Mucosa of rectum (tissue), 2 donors: Measurements from ENCODE around the gene FUT7.
A peak's percentile ranks its signal among the peaks of the same experiment; 100 is the strongest.

Source experiments
- H3K27ac ChIP-seq, 2 donors: one replicate each; pipeline ENCODE4 v1.7.0; 2013; ENCODE audit warnings: inconsistent platforms in 2 of 2, low read depth in 2 of 2, low read length in 2 of 2
- H3K27me3 ChIP-seq, 2 donors: one replicate each; pipeline ENCODE4 v1.7.0; 2013; ENCODE audit warnings: low read length in 2 of 2; ENCODE audit not compliant: control insufficient read depth in 2 of 2, insufficient read depth in 2 of 2
- H3K36me3 ChIP-seq, 2 donors: one replicate each; pipeline ENCODE4 v1.7.0; 2013; ENCODE audit warnings: low read length in 2 of 2; ENCODE audit not compliant: control insufficient read depth in 2 of 2, insufficient read depth in 2 of 2
- H3K4me1 ChIP-seq, 2 donors: one replicate each; pipeline ENCODE4 v1.7.0; 2013; ENCODE audit warnings: low read length in 2 of 2, mild to moderate bottlenecking in 1 of 2; ENCODE audit not compliant: control insufficient read depth in 2 of 2, insufficient read depth in 2 of 2
- H3K4me3 ChIP-seq, 2 donors: one replicate each; pipeline ENCODE4 v1.7.0; 2013; ENCODE audit warnings: low read length in 2 of 2
- H3K9ac ChIP-seq, 2 donors: one replicate each; pipeline ENCODE4 v1.7.0; 2013; ENCODE audit warnings: low read length in 2 of 2, low read depth in 1 of 2, mild to moderate bottlenecking in 1 of 2
- H3K9me3 ChIP-seq, 2 donors: one replicate each; pipeline ENCODE4 v1.7.0; 2013; ENCODE audit warnings: low read length in 2 of 2; ENCODE audit not compliant: control insufficient read depth in 2 of 2
- donor health status: healthy.
- donor health status: Normal muscosa, but diverticular disease.

Gene FUT7

GRCh38 chr9:137031904-137032640 is at the start of gene FUT7:
Gene FUT7, minus strand, starts transcription at chr9:137032088. Its CDS starts 97 bp downstream, at chr9:137031991.
- Histone ChIP-seq H3K27ac (peak within 1 kb of the TSS in 1 of 2 donors; percentile 38), H3K4me3 (no peak within 1 kb of the TSS), H3K27me3 (no peaks in the 10 kb centered on the region), H3K36me3 (no peaks in the 10 kb centered on the region), H3K9me3 (no peaks in the 10 kb centered on the region), H3K4me1 (peaks cover 44 to 47% of the 10 kb centered on the region in 2 donors), H3K9ac (no peak within 1 kb of the TSS)

- Histone ChIP-seq H3K4me3 (no peak overlapping the region), H3K27me3 (no peaks in the 10 kb centered on the region), H3K9ac (no peak overlapping the region), H3K36me3 (peaks cover 0 to 29% of the 10 kb centered on the region in 2 donors), H3K27ac (no peak overlapping the region), H3K9me3 (no peaks in the 10 kb centered on the region), H3K4me1 (peaks cover 19 to 20% of the 10 kb centered on the region in 2 donors)
Measured at GRCh38 chr9:137080260-137081122, 48.6 kb upstream of the FUT7 start.

DNA sequence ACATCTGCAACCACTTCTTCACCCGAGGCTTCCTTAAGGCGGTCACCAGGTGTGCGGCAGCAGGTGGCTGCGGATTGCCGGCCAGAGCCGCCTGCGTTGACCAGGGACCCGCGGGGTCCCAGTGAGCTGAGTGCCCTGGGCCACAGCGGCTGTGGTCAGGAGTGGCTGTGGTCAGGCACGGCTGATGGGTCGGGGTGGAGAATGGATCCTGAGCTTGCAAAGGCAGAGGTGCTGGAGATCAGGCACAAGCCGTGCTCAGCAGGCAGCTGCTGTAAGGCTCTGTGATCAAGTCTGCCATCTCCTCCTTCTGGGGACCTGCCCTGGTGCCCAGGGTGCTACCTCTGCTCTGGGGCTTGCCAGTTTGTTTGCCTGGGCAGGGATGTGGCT is 47.5 kb upstream of the FUT7 start:
- Histone ChIP-seq H3K4me1 (peaks cover 17 to 18% of the 10 kb centered on the region in 2 donors), H3K27me3 (no peaks in the 10 kb centered on the region), H3K27ac (no peak overlapping the region), H3K4me3 (no peak overlapping the region), H3K9me3 (no peaks in the 10 kb centered on the region), H3K36me3 (peaks cover 0 to 29% of the 10 kb centered on the region in 2 donors), H3K9ac (no peak overlapping the region)

DNA sequence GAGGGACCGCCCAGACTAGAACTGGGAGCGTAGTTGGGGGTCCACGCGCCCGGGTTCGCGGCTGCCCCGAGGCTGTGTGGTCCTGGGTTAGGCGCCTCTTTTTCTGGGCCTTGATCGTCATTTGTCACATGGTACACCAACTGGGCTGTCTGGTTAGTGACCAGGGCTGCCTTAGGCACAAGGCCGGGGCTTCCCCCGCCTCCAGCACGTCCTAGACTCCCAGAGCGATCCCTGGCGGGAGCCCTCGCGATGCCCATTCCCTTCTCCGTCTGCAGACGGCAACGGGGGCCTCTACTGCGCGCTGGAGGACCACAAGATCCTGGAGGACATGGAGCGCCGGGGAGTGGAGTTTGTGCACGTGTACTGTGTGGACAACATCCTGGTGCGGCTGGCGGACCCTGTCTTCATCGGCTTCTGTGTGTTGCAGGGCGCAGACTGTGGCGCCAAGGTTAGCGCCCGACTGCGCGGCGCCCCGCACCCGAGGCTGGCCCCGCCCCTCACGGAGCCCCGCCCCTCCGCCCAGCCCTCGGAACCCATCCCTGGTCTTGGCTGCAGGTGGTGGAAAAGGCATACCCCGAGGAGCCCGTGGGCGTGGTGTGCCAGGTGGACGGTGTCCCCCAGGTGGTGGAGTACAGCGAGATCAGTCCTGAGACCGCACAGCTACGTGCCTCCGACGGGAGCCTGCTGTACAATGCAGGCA is 47.0 kb upstream of the FUT7 start:
- H3K36me3 ChIP-seq = peaks cover 0 to 29% of the 10 kb centered on the region in 2 donors
- peak overlapping the region in 1 of 2 donors; percentile 43 for H3K27ac ChIP-seq
- peak overlapping the region; percentile 65 to 67 for H3K4me3 ChIP-seq
- H3K9ac ChIP-seq = peak overlapping the region in 1 of 2 donors; percentile 63
- H3K9me3 ChIP-seq = no peaks in the 10 kb centered on the region
- H3K4me1 ChIP-seq = peaks cover 20 to 21% of the 10 kb centered on the region in 2 donors
- H3K27me3 ChIP-seq = no peaks in the 10 kb centered on the region

GRCh38 chr9:137077758-137078693 is 46.1 kb upstream of the FUT7 start:
- peaks cover 0 to 26% of the 10 kb centered on the region in 2 donors for H3K36me3 ChIP-seq
- peak overlapping the region; percentile 52 to 63 for H3K9ac ChIP-seq
- peak overlapping the region; percentile 13 to 52 for H3K27ac ChIP-seq
- H3K4me3 ChIP-seq = peak overlapping the region; percentile 65 to 67
- no peaks in the 10 kb centered on the region for H3K27me3 ChIP-seq
- H3K9me3 ChIP-seq = no peaks in the 10 kb centered on the region
- peaks cover 20 to 28% of the 10 kb centered on the region in 2 donors for H3K4me1 ChIP-seq

DNA sequence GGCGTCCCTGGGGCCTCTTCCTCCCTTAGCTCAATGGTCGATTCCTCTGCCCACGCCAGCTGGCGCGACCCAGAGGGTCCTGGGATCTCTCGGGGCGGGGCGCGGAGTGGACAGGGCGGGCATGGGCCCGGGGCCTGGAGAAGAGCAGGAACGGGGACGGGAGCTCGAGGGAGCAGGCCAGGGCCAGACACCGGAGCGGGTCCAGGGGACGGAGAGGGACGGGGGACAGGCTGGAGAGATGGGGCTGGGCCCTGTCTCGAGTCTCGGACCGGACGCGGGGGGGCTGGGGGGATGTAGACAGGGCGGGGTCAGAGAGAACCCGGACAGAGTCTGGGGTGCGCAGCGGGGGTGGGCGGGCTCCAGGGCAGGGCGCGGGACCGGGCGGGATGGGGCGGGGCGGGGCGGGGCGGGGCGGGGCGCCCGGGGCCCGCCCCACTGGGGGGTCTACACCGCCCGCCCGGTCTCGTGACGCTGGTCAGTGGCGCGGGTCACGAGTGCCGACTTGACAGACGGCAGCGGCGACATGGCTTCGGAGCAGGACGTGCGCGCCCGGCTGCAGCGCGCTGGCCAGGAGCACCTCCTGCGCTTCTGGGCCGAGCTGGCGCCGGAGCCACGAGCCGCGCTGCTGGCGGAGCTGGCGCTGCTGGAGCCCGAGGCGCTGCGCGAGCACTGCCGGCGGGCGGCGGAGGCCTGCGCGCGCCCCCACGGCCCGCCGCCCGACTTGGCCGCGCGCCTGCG is 45.3 kb upstream of the FUT7 start, which contains the start of gene UAP1L1:
TSS of gene UAP1L1 (plus strand) at position 508 of the 738 bp plus-strand sequence. CDS start at position 524, 16 bp downstream.
- Histone ChIP-seq H3K36me3 (peaks cover 0 to 20% of the 10 kb centered on the region in 2 donors), H3K9me3 (no peaks in the 10 kb centered on the region), H3K27ac (peak within 1 kb of the TSS; percentile 52), H3K9ac (peak within 1 kb of the TSS; percentile 52 to 63), H3K4me3 (peak within 1 kb of the TSS; percentile 65 to 67), H3K27me3 (no peaks in the 10 kb centered on the region), H3K4me1 (peaks cover 20 to 28% of the 10 kb centered on the region in 2 donors)

DNA sequence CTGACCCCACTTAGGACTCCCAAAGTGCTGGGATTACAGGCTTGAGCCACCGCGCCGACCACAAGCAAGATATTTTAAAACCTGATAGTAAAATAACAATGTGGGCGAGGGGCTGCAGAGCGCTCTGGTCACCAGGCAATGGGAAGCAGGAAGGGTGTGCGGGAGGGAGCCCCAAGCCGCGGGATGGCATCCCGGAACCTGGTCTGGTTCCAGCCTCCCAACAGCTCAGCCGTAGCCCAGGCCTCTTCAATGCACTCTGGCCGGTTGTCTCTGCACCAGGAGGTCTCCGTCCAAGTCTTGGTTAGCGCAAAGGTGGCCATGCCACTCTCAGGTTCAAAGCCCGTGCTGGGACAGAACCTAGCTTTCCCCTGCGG is 44.7 kb upstream of the FUT7 start:
- Histone ChIP-seq H3K27me3 (no peaks in the 10 kb centered on the region), H3K9me3 (no peaks in the 10 kb centered on the region), H3K4me1 (peaks cover 20 to 28% of the 10 kb centered on the region in 2 donors), H3K4me3 (peak overlapping the region; percentile 41 to 53), H3K27ac (peak overlapping the region; percentile 48 to 52), H3K36me3 (peaks cover 0 to 18% of the 10 kb centered on the region in 2 donors), H3K9ac (peak overlapping the region in 1 of 2 donors; percentile 51)

GRCh38 chr9:137075275-137075775 is 43.4 kb upstream of the FUT7 start:
- H3K27ac ChIP-seq = no peak overlapping the region
- no peak overlapping the region for H3K4me3 ChIP-seq
- H3K9me3 ChIP-seq = no peaks in the 10 kb centered on the region
- H3K4me1 ChIP-seq = peaks cover 28 to 34% of the 10 kb centered on the region in 2 donors
- peaks cover 0 to 9% of the 10 kb centered on the region in 2 donors for H3K36me3 ChIP-seq
- no peaks in the 10 kb centered on the region for H3K27me3 ChIP-seq
- H3K9ac ChIP-seq = no peak overlapping the region
